H9 (cell line): ENCODE data around the gene ATP8A1. TPM values are rescaled to one million over a fixed set of nuclear protein-coding genes. Genes with fewer than 3 reads are reported as not detected.

Experiments used
- DNase-seq: peaks from one replicate; pipeline ENCODE4 v3.0.0-alpha.2; 2017
- H2AFZ ChIP-seq: one replicate; pipeline ENCODE4 v1.6.1; 2013; ENCODE audit warnings: mild to moderate bottlenecking, low read length, control low read depth, moderate library complexity
- H2AK5ac ChIP-seq: 2 replicates; pipeline ENCODE4 v1.6.1; 2013; ENCODE audit warnings: low read length, control low read depth, mixed read lengths; ENCODE audit not compliant: insufficient read length
- H2BK120ac ChIP-seq: one replicate; pipeline ENCODE4 v1.6.1; 2013; ENCODE audit warnings: low read depth, mild to moderate bottlenecking, low read length, control low read depth, inconsistent platforms; ENCODE audit not compliant: poor library complexity, severe bottlenecking
- H2BK12ac ChIP-seq: 2 replicates; pipeline ENCODE4 v1.6.1; 2013; ENCODE audit warnings: low read length, control low read depth, mixed read lengths, low read depth; ENCODE audit not compliant: insufficient read length
- H2BK15ac ChIP-seq: 2 replicates; pipeline ENCODE4 v1.6.1; 2013; ENCODE audit warnings: low read depth, low read length, control low read depth
- H2BK20ac ChIP-seq: one replicate; pipeline ENCODE4 v1.6.1; 2013; ENCODE audit warnings: low read depth, mild to moderate bottlenecking, low read length, control low read depth, inconsistent platforms; ENCODE audit not compliant: poor library complexity, severe bottlenecking
- H2BK5ac ChIP-seq: 2 replicates; pipeline ENCODE4 v1.6.1; 2013; ENCODE audit warnings: low read length, control low read depth, mixed read lengths; ENCODE audit not compliant: insufficient read length
- H3K14ac ChIP-seq: 2 replicates; pipeline ENCODE4 v1.6.1; 2013; ENCODE audit warnings: low read length, control low read depth; ENCODE audit not compliant: insufficient read depth
- H3K18ac ChIP-seq: 2 replicates; pipeline ENCODE4 v1.6.1; 2013; ENCODE audit warnings: low read depth, mild to moderate bottlenecking, mixed read lengths, low read length, control low read depth; ENCODE audit not compliant: insufficient read length
- H3K23ac ChIP-seq: 2 replicates; pipeline ENCODE4 v1.6.1; 2013; ENCODE audit warnings: low read length, control low read depth, mixed read lengths, low read depth; ENCODE audit not compliant: insufficient read length
- H3K23me2 ChIP-seq: 2 replicates; pipeline ENCODE4 v1.6.1; 2013; ENCODE audit warnings: low read depth, mild to moderate bottlenecking, mixed read lengths, low read length, control low read depth; ENCODE audit not compliant: insufficient read length, poor library complexity, severe bottlenecking
- H3K27ac ChIP-seq: 2 replicates; pipeline ENCODE4 v1.5.1; 2013; ENCODE audit warnings: low read length, control low read depth, mixed read lengths, low read depth; ENCODE audit not compliant: insufficient read length
- H3K27me3 ChIP-seq: 2 replicates; pipeline ENCODE4 v1.6.1; 2013; ENCODE audit warnings: low read length, control low read depth, inconsistent platforms; ENCODE audit not compliant: insufficient read depth
- H3K4ac ChIP-seq: 2 replicates; pipeline ENCODE4 v1.6.1; 2013; ENCODE audit warnings: low read depth, mild to moderate bottlenecking, control low read depth, inconsistent platforms, low read length, moderate library complexity
- H3K4me1 ChIP-seq: 2 replicates; pipeline ENCODE4 v1.6.1; 2013; ENCODE audit warnings: low read length, control low read depth, inconsistent platforms; ENCODE audit not compliant: insufficient read depth
- H3K4me2 ChIP-seq: 2 replicates; pipeline ENCODE4 v1.6.1; 2013; ENCODE audit warnings: low read length, control low read depth, mixed read lengths; ENCODE audit not compliant: insufficient read length, insufficient read depth
- H3K56ac ChIP-seq: 2 replicates; pipeline ENCODE4 v1.6.1; 2013; ENCODE audit warnings: low read depth, mild to moderate bottlenecking, mixed read lengths, low read length, control low read depth; ENCODE audit not compliant: insufficient read length
- H3K79me1 ChIP-seq: 2 replicates; pipeline ENCODE4 v1.6.1; 2013; ENCODE audit warnings: low read depth, mild to moderate bottlenecking, moderate library complexity, low read length, control low read depth, inconsistent platforms; ENCODE audit not compliant: insufficient read depth, poor library complexity, severe bottlenecking
- H3K79me2 ChIP-seq: 2 replicates; pipeline ENCODE4 v1.6.1; 2013; ENCODE audit warnings: low read length, control low read depth, inconsistent platforms; ENCODE audit not compliant: insufficient read depth
- H3K9ac ChIP-seq: 2 replicates; pipeline ENCODE4 v1.6.1; 2013; ENCODE audit warnings: low read length, control low read depth, mixed read lengths; ENCODE audit not compliant: insufficient read length; ENCODE audit errors: extremely low read depth
- H3K9me3 ChIP-seq: one replicate; pipeline ENCODE4 v1.6.1; 2013; ENCODE audit warnings: low read depth, low read length, inconsistent platforms; ENCODE audit not compliant: control insufficient read depth
- H3T11ph ChIP-seq: one replicate; pipeline ENCODE4 v1.6.1; 2013; ENCODE audit warnings: mild to moderate bottlenecking, low read length, control low read depth, inconsistent platforms
- H4K20me1 ChIP-seq: one replicate; pipeline ENCODE4 v1.6.1; 2013; ENCODE audit not compliant: control insufficient read depth, insufficient read length, insufficient read depth
- H4K5ac ChIP-seq: 2 replicates; pipeline ENCODE4 v1.6.1; 2013; ENCODE audit warnings: low read depth, mild to moderate bottlenecking, mixed read lengths, low read length, control low read depth; ENCODE audit not compliant: insufficient read length
- H4K8ac ChIP-seq: replicated peaks from 2 replicates; pipeline ENCODE4 v1.6.1; 2013; ENCODE audit warnings: low read length, control low read depth, mixed read lengths, low read depth; ENCODE audit not compliant: insufficient read length
- H4K91ac ChIP-seq: 2 replicates; pipeline ENCODE4 v1.6.1; 2013; ENCODE audit warnings: low read depth, mild to moderate bottlenecking, moderate library complexity, mixed read lengths, low read length, control low read depth; ENCODE audit not compliant: insufficient read length
- H3K27ac Mint-ChIP-seq, 3 experiments: 2 replicates in 2 of 3; 3 replicates in 1 of 3; pipeline ENCODE4 v1.8.0; 2020 to 2021; ENCODE audit warnings: mixed read lengths in 3 of 3, mild to moderate bottlenecking in 1 of 3, moderate library complexity in 1 of 3
- H3K27me3 Mint-ChIP-seq: 2 replicates; pipeline ENCODE4 v1.8.0; 2021; ENCODE audit warnings: low read depth, mild to moderate bottlenecking, moderate library complexity, mixed read lengths
- H3K36me3 Mint-ChIP-seq, 3 experiments: 2 replicates in 2 of 3; 3 replicates in 1 of 3; pipeline ENCODE4 v1.8.0; 2020 to 2021; ENCODE audit warnings: low read depth in 3 of 3, mixed read lengths in 3 of 3; ENCODE audit not compliant: insufficient read depth in 1 of 3
- H3K4me1 Mint-ChIP-seq, 2 experiments: 2 replicates each; pipeline ENCODE4 v1.8.0; 2020; ENCODE audit warnings: mixed read lengths in 2 of 2
- H3K4me3 Mint-ChIP-seq, 2 experiments: 2 replicates in 1 of 2; 3 replicates in 1 of 2; pipeline ENCODE4 v1.8.0; 2020 to 2021; ENCODE audit warnings: mild to moderate bottlenecking in 2 of 2, mixed read lengths in 2 of 2, moderate library complexity in 1 of 2
- H3K9me3 Mint-ChIP-seq, 2 experiments: 2 replicates in 1 of 2; 3 replicates in 1 of 2; pipeline ENCODE4 v1.8.0; 2020; ENCODE audit warnings: mild to moderate bottlenecking in 2 of 2, mixed read lengths in 2 of 2, moderate library complexity in 1 of 2
- total RNA-seq: library from RNA; stranded (reverse); gene quantifications from 2 replicates; pipeline ENCODE4 v1.2.1, GENCODE V29; 2021
- TF ChIP-seq, protein P1 (sequence below): fragments of 200-600 bp; sonication (generic); conservative IDR thresholded peaks from 3 replicates; pipeline ENCODE4 v1.8.0; 2021; ENCODE audit warnings: antibody characterized with exemption, mild to moderate bottlenecking

The ATP8A1 gene
- total RNA-seq, 1 experiment from 2014 or later, result 5.1 TPM

DNA sequence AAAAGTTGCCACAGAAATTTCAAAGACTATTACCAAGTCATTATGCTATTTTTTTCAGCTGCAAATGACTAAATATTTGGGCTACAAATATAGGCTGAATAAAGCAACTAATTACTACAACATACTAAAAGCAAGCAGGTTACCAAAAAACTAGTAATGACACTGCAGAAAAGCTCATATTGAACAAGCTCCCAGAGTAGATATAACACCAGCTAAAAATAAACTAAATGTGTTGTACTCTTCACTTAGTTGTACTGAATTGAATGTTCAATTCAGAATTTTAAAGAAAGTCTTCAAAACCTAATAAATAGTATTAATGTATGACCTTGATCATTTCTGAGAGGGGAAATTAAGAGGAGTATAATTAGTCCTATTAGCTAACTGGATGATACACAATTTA, 12.0 kb downstream of the ATP8A1 start:
- H2BK120ac ChIP-seq, result no peak overlapping the region
- no peak overlapping the region for H3K4me3 Mint-ChIP-seq
- no peak overlapping the region for H3K4ac ChIP-seq
- no peak overlapping the region for H2BK5ac ChIP-seq
- H3K27me3 Mint-ChIP-seq, result no peaks in the 10 kb centered on the region; the same call in 1 of the 2 replicates
- H3K27ac Mint-ChIP-seq, result no peak overlapping the region
- H3K23ac ChIP-seq, result no peak overlapping the region
- H4K20me1 ChIP-seq, result no peaks in the 10 kb centered on the region
- H3K56ac ChIP-seq, result no peak overlapping the region
- no peak overlapping the region for H2BK15ac ChIP-seq
- H3K18ac ChIP-seq, result no peak overlapping the region
- H3T11ph ChIP-seq, result no peak overlapping the region
- no peak overlapping the region for H3K27ac ChIP-seq
- H2BK12ac ChIP-seq, result no peak overlapping the region
- DNase-seq, result no peak
- no peak overlapping the region for H4K5ac ChIP-seq
- H3K36me3 Mint-ChIP-seq, result no peaks in the 10 kb centered on the region
- H3K9me3 Mint-ChIP-seq, result no peaks in the 10 kb centered on the region
- H3K14ac ChIP-seq, result no peak overlapping the region
- TF ChIP-seq, protein P1, sequence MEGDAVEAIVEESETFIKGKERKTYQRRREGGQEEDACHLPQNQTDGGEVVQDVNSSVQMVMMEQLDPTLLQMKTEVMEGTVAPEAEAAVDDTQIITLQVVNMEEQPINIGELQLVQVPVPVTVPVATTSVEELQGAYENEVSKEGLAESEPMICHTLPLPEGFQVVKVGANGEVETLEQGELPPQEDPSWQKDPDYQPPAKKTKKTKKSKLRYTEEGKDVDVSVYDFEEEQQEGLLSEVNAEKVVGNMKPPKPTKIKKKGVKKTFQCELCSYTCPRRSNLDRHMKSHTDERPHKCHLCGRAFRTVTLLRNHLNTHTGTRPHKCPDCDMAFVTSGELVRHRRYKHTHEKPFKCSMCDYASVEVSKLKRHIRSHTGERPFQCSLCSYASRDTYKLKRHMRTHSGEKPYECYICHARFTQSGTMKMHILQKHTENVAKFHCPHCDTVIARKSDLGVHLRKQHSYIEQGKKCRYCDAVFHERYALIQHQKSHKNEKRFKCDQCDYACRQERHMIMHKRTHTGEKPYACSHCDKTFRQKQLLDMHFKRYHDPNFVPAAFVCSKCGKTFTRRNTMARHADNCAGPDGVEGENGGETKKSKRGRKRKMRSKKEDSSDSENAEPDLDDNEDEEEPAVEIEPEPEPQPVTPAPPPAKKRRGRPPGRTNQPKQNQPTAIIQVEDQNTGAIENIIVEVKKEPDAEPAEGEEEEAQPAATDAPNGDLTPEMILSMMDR, result no peak
- no peak overlapping the region for H2BK20ac ChIP-seq
- H3K4me1 Mint-ChIP-seq, result peaks cover 12 to 17% of the 10 kb centered on the region in 2 experiments; a peak in 3 of 4 replicates
- H3K4me1 ChIP-seq, result no peaks in the 10 kb centered on the region; the same call in 1 of the 2 replicates
- no peaks in the 10 kb centered on the region for H3K27me3 ChIP-seq
- H3K4me2 ChIP-seq, result no peak overlapping the region
- H3K9me3 ChIP-seq, result no peaks in the 10 kb centered on the region
- no peaks in the 10 kb centered on the region for H3K23me2 ChIP-seq
- H2AK5ac ChIP-seq, result no peak overlapping the region
- no peak overlapping the region for H2AFZ ChIP-seq
- no peaks in the 10 kb centered on the region for H3K79me1 ChIP-seq
- no peak overlapping the region for H4K8ac ChIP-seq
- no peak overlapping the region for H4K91ac ChIP-seq
- no peak overlapping the region for H3K9ac ChIP-seq
- no peaks in the 10 kb centered on the region for H3K79me2 ChIP-seq
